HG02943 (cell line): ENCODE results near the gene ARMCX6.
"Not testable (repeated sequence)": the region's sequence is repeated elsewhere in the genome, so short reads cannot be mapped to it uniquely, and the experiment has no call there.

Source experiments
- ATAC-seq: cut with Tn5 transposase; IDR thresholded peaks from one replicate; pipeline ENCODE4 v1.9.1; 2021; ENCODE audit warnings: mild to moderate bottlenecking, low read depth, moderate library complexity; ENCODE audit not compliant: unreplicated experiment

Gene ARMCX6

GRCh38 chrX:101617211-101618191 lies at the start of gene ARMCX6:
TSS of gene ARMCX6 (minus strand) at chrX:101618000. CDS start at chrX:101616620, 1,380 bp downstream.
- peak; percentile 93 for ATAC-seq

- ATAC-seq: no peak
Measured at GRCh38 chrX:101659601-101660063, 41.8 kb upstream of the ARMCX6 start, which contains the start of gene ARMCX2. TSS of gene ARMCX2 (minus strand) at chrX:101659850. CDS start at chrX:101657588, 2,262 bp downstream.

GRCh38 chrX:101658661-101659491 lies 41.1 kb upstream of the ARMCX6 start:
- peak; percentile 58 for ATAC-seq

- ATAC-seq: no peak
Measured at GRCh38 chrX:101657495-101657894, 39.7 kb upstream of the ARMCX6 start.

- ATAC-seq: no peak
Measured at GRCh38 chrX:101656817-101657216, 39.0 kb upstream of the ARMCX6 start.

- no peak for ATAC-seq
Measured at GRCh38 chrX:101655534-101655933, 37.7 kb upstream of the ARMCX6 start.

- ATAC-seq: not testable (repeated sequence)
Measured at GRCh38 chrX:101647716-101648115, 29.9 kb upstream of the ARMCX6 start.

GRCh38 chrX:101642093-101642492 lies 24.3 kb upstream of the ARMCX6 start:
- ATAC-seq: no peak

GRCh38 chrX:101639583-101639982 lies 21.8 kb upstream of the ARMCX6 start:
- no peak for ATAC-seq

- no peak for ATAC-seq
Measured at GRCh38 chrX:101619364-101619763, 1.6 kb upstream of the ARMCX6 start.

- no peak for ATAC-seq
Measured at GRCh38 chrX:101605728-101606127, 12.1 kb downstream of the ARMCX6 start.

GRCh38 chrX:101605146-101605545 lies 12.7 kb downstream of the ARMCX6 start:
- no peak for ATAC-seq

- ATAC-seq: no peak
Measured at GRCh38 chrX:101602077-101602476, 15.7 kb downstream of the ARMCX6 start.

GRCh38 chrX:101599592-101599991 lies 18.2 kb downstream of the ARMCX6 start:
- ATAC-seq: not testable (repeated sequence)

GRCh38 chrX:101595739-101596419 lies 21.9 kb downstream of the ARMCX6 start:
- ATAC-seq: peak; percentile 99
